PC-9 (cell line): Measurements from ENCODE around the gene LRSAM1.
"Not testable (repeated sequence)": the region's sequence is repeated elsewhere in the genome, so short reads cannot be mapped to it uniquely, and the experiment has no call there.

Experiments used
- CTCF ChIP-seq: fragments of 200-600 bp; sonication (generic); conservative IDR thresholded peaks from 2 replicates; pipeline ENCODE4 v1.6.1; 2017; ENCODE audit warnings: mixed run types, antibody characterized with exemption, mild to moderate bottlenecking, moderate library complexity
- EZH2 ChIP-seq: fragments of 200-600 bp; sonication (generic); IDR thresholded peaks from 2 replicates; pipeline ENCODE4 v1.8.0; 2017; ENCODE audit warnings: antibody characterized with exemption, low read depth

- not testable (repeated sequence) for TF ChIP-seq CTCF, EZH2
Observed at GRCh38 chr9:127466407-127466917, 15.2 kb downstream of the LRSAM1 start.
